COLO668 (cell line): ENCODE data around the gene CHTF8.

Experiments used
- DNase-seq: peaks from one replicate; lab custom pipeline; 2025; ENCODE audit not compliant: unreplicated experiment; lab: John Stamatoyannopoulos, UW

Gene CHTF8

DNA sequence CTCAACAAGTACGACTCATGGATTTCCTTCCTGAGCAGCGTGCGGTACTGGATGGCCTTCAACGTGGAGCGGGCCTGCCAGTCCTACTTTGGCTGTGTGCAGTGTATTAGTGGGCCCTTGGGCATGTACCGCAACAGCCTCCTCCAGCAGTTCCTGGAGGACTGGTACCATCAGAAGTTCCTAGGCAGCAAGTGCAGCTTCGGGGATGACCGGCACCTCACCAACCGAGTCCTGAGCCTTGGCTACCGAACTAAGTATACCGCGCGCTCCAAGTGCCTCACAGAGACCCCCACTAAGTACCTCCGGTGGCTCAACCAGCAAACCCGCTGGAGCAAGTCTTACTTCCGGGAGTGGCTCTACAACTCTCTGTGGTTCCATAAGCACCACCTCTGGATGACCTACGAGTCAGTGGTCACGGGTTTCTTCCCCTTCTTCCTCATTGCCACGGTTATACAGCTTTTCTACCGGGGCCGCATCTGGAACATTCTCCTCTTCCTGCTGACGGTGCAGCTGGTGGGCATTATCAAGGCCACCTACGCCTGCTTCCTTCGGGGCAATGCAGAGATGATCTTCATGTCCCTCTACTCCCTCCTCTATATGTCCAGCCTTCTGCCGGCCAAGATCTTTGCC lies 17.9 kb downstream of the CHTF8 start:
- DNase-seq: no peak

DNA sequence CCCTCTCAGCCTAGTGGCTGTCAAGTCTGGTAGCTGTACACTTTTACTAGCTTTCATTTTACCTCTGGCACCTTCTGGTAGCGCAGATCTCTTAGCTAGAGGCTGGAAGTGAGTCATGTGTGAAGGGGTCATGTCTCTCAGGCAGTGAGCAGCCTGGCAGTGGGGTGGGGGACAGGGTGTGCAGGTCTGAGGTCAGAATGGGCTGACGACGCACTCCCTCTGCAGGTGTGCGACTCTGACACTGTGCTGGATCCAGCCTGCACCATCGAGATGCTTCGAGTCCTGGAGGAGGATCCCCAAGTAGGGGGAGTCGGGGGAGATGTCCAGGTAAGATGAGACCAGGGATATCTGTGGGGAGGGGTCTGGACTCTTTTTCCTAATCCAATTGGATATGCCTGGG lies 19.2 kb downstream of the CHTF8 start:
- no peak for DNase-seq

DNA sequence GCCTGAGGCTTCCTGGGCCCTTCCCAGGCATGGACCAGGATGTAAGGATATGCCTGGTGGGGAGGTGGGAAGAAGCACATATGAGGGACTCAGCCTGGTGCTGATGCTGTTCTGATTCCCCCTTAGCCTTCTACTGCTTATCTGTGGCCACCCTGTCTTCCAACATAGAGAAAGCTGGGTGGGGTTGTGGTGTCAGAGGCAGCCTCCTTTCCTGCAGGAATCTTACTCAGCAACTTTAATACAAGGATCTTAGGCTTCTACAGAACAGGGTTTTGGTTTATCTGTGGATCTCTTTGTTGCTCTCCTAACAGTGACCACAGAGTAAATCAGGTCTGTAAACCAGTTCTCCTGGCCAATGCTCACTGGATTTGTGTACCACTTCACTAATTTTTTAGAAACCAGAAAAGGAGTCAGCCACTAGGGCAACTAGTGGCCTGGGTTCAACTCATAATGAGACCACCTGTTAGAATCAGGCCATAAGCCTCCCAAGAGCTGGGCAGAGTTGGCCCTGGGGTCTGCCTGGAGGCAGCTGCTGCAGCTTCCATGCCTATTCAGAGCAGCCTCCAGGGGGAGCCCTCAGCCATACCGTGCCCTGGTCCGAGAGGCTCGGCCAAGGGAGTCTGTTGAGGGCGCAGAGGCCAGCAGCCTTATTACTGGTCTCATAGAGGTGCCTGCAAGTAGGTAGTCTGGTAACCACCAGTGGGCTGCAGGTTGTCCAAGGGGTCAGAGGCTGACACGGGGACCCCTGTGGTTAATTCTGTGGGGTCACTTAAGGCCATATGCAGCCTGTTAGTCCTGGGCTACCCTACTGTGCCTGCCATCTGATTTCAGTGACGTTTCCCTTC lies 19.9 kb downstream of the CHTF8 start:
- peak; percentile 60 for DNase-seq

DNA sequence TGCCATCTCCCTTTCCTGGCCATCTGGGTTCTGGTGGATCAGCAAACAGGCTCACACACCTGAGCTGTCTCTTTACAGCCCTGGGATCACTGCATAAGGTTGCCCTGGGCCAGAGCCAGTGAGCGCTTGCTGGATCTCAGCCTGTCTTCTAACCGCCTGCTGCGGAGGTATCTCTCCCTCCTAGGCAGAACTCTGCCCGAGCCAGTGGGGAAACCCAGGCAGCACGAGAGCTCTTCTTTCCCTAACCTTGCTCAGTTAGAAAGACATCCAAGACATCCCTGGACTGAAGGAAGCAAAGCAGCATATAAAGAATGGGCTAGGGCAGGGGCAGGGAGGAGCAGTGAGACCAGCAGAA lies 20.5 kb downstream of the CHTF8 start:
- no peak for DNase-seq

DNA sequence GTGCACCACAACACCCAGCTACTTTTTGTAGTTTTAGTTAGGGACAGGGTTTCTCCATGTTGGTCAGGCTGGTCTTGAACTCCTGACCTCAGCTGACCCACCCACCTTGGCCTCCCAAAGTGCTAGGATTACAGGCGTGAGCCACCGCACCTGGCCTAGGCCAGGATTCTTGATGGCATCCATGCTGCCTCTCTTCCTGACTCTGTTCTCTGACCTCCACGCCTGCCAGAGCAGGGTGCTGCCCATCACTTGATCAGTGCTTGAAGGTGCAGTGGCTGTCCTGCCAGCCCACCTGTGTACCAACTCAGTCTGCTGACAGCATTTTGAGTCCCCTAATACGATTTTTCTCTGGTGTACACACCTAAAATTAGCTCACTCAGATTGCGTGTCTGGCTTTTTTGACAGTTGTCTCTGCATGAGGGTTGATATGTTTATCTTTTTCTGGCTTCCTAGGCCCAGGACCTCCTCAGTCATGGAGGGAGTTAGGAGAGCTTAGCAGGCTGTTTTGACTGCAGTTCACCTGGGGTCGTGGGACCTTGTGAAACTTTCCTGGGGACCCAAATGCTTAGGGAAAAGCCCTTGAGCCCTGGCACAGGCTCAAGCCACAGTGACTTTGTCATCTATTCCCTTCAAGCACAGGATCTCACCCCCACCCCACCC lies 21.0 kb downstream of the CHTF8 start:
- DNase-seq: no peak

DNA sequence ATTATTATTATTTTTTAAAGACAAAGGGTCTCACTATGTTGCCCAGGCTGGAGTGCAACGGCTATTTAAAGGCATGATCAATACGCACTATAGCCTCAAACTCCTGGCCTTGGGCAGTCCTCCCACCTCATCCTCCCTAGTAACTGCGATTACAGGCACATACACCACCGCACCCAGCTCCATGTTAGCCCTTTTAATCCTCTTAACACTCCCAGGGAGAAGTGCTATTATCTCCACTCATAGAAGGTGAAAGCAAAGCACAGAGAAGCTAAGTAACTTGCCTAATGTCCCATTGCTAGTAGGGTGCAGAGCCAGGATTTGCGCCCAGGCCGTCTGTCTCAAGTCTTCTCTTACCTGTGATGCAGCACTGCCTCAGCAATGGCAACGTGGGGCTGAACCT lies 22.0 kb downstream of the CHTF8 start:
- DNase-seq: no peak

DNA sequence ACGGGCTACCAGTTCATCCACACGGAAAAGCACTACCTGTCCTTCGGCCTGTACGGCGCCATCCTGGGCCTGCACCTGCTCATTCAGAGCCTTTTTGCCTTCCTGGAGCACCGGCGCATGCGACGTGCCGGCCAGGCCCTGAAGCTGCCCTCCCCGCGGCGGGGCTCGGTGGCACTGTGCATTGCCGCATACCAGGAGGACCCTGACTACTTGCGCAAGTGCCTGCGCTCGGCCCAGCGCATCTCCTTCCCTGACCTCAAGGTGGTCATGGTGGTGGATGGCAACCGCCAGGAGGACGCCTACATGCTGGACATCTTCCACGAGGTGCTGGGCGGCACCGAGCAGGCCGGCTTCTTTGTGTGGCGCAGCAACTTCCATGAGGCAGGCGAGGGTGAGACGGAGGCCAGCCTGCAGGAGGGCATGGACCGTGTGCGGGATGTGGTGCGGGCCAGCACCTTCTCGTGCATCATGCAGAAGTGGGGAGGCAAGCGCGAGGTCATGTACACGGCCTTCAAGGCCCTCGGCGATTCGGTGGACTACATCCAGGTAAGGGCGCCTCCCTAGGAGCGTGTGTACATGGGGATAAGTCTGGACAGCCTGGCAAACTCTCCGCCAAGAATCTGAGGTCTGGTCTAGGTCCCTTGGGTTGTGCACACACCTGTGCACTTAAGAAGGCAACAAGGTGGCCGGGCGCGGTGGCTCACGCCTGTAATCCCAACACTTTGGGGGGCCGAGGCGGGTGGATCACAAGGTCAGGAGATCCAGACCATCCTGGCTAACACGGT lies 22.7 kb downstream of the CHTF8 start:
- DNase-seq: no peak

DNA sequence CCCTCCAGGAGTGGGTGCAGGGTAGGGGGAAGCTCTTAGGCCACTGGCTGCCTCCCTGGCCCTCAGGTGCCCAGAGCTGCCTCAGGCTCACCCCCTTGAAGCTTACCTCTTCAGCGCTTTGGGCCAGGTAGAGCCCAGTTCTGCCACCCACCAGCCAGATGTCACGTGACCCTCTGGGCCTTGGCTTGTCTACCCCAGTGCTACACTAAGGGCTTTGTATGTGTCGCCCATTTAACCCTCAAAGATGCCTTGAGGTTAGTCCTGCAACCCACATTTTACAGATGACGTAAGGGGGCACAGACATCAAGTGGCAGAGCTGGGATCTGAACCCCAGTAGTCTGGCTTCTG lies 23.5 kb downstream of the CHTF8 start:
- no peak for DNase-seq

DNA sequence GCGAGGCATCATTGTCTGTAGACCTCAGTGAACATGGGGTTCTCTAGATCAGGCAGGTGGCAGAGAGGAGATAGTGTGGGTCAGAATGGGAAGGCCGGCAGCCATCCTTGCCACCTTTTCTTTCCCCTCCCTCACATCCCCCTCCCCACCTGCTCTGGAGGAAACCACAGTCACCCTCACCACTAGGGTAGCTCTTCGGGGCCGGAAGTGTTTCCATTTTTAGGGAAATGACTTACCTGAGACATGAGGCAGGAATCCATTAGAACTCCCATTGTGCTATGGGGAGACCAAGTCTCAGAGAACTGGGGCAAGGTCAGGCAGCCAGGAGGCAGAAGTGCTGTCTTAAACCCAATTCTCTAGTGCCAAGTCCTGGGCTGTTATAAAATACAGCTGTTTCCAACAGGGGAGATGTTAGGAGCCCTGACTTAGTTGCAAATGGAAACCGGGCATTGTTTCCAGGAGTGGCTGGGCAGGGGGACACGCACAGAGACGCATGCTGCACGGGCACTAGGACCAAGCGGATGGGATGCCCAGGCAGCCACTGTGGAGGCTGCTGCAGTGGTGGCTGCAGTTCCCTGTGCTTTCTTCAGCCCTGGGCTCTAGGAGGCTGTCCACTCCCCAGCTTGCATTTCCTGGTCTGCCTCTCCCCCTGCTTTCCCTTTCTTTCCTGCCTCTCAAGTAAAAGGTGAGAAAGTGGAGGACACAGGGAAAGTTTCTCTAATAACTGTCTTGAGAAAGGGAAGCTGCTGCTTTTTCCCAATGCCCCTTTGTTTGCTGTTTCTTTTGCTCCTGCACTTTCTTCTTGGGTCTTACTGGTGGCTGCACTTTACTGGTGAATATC lies 24.1 kb downstream of the CHTF8 start:
- no peak for DNase-seq

DNA sequence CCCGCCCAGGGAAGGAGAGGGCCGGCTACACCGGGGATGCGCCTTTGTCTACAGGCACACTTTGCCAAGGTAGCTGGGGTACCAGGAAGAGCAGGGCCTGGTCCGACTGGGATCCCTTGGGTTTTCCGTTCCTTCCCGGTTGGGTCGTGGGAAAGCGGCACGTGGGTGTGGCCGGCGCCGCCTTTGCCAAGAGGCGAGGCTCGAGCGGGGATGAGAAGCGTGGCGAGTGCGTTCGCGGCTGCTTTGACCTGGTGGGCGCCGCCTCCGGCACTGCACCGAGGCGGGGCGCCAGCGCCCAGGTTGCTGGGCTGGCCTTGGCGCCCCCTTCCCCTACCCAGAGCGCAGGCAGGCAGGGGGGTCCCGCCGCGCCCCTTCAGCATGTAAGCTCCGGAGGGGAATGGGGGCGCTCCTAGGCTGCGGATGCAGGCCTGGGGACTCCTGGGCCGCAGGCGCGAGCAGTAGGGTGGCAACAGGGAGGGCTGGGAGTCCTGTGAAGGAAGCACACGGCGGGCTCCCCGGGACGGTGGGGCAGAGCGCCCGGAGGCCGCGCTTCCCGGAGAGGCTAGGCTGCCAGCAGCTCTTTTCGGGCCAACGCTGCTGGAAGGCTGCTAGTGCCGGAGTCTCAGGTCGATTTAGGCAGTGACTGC lies 24.9 kb downstream of the CHTF8 start:
- DNase-seq: no peak

DNA sequence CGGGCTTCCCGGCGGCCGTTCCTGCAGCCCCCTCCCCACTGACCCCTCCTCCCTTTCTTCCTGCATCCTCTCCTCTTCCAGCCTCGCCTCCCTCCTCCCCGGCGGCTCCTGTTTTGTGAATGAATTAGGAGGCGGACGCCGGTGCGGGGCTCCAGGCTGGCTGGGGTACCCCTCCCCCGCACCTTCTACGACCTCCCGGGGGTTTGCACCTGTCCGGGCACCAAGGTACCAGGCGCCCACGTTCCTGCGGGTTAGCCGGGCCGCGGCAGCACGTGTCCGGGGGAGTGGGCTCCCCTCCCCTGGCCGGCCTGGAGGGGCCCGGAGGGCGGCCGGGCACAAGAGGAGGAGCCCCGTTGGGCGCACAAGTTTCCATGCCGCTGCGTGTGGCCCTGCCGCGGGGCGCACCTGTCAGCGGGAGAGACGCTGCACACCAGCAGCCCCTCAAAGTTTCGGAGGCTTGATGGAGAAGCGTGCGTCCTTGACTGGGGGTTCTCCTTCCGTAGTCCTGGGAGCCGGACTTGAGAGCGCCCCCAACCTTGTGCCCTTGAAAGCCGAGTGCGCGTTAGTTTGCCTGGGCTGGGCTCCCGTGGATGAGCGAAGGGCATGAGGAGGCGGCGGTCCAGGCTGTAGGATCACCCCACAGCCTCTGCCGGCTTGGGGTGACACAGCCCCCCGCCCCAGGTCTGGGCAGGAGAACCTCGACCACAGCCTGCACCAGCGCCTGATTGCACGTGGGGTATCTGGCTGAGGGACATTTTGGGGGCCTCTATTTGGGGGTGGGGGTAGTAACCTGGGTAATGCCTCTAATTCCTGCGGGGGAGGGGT lies 25.7 kb downstream of the CHTF8 start:
- DNase-seq: peak; percentile 19

DNA sequence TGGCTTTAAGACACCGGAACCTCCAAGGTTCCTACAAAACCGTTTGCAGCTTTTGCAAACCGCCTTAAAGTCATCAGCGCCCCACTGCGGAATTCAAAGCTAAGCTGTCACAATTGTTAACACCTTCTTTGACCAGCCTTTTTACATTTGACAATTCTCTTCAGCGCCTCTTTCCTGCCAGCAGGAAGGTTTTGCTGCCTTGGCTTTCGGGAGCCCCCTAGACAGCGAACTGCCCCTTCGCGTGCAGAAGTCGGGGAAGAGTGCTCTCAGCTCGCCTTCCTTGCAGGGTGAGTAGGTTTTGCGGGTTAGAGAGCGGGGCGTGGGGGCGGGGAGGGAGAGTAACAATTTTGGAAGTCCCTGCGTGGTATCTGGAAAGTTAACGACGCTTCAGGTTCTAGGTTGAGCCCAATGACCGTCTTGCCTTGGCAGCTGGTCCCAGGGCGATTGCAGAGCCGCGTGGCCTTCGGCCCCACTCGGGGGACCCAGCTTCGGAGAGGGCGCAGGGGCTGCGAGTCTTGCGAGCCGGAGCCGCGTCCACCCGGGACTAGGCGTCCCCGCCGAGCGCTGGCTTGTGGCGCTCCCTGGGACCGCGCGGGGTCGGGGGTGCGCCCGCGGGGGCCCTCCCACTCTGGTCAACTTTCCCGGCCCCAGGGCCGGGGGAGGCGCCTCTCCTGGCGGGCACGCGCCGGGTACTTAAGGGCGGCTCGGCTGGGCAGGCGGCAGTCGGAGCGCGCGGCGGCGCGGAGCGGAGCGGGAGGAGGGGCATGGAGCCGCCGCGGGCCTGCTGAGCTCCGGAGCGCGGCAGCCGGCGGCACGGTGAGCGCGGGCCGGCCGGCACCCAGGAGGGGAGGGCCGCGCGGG lies 26.7 kb downstream of the CHTF8 start, which contains the start of gene HAS3:
Gene HAS3 (plus strand): TSS at position 153 of the 861 bp plus-strand sequence. CDS start 3,743 bp downstream, outside the sequence.
- DNase-seq: peak; percentile 77

DNA sequence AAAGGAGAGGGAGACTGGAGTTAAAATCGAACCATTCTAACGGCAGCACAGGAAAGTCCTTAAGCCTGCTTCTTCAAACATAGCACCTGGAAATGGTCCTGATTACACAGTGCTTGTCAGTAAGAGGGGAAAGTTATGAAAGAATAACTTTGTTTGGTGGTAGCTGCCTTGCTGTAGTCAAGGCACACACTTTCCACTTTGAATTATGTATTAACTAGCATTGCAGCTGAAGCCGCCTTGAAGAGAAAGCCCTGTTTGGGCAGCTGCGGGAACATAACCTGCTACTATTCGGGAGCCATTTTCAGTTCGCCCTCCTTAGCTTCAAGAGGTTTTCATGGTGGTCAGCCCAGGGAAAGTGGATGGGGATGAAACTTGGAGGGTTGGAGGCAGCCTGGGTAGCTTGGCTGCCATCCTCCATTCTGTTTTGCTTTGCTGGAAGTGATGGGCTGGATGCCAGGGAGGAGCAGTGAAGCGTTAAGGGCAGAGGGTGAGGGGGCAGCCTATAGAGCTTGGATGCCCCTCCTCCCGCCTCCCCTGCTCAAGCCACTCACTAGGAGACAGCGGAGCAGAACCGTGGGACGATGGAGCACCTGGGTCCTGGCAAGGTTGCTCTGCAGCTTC lies 32.2 kb downstream of the CHTF8 start:
- peak; percentile 36 for DNase-seq

DNA sequence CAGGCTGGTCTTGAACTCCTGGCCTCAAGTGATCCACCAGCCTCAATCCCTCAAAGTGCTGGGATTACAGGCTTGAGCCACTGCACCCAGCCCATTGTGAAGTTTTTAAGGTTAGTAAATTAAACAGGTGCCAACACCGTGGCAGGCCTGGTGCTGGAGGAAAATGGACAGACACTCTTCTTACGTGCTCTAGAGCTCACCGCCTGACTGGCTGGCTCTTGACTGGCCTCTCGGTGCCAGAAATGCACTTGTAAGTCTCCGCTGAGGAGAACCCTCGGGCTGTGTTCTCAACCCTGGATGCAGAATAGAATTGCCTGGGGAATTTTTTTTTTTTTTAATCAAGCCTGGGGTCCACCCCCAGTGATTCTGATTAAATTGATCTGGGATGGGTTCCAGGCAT lies 37.2 kb downstream of the CHTF8 start:
- DNase-seq: no peak

DNA sequence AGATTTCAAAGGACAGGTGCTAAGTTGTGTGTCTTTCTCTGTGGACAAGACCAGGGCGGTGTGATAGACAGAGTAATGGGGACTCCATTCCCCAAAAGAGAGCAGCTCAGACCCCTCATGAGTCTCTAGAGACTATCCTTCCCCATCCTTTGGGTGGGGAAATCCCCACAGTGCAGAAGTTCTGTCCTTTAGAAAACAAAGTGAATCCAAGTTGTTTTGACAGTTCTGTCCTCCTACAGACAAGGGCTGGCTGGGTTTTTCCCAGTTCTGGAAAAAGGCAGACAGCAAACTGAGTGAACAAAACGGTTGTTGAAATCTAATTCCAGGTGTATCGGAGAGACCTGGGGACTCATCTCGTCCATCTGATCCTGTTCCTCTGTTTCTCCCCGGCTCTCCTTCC lies 37.9 kb downstream of the CHTF8 start:
- no peak for DNase-seq

DNA sequence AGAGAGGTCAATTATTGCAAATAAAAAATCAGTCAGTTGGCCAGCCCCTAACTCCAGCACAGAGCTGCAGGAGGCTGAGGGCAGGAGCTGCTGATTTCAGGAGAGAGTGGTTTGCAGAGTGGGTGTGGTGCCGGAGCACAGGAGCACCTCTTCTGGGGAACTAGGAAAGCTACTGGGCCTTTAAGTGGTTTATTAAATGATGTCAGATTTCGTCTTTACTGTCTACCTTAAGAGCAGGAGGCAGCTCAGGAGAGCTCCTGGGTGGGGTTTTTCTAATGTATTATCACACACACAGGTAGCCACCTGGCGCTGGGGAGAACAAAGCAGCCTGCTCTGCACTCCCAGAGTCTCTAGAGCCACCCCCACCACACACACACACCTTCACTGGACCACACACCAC lies 38.4 kb downstream of the CHTF8 start:
- DNase-seq: peak; percentile 29

DNA sequence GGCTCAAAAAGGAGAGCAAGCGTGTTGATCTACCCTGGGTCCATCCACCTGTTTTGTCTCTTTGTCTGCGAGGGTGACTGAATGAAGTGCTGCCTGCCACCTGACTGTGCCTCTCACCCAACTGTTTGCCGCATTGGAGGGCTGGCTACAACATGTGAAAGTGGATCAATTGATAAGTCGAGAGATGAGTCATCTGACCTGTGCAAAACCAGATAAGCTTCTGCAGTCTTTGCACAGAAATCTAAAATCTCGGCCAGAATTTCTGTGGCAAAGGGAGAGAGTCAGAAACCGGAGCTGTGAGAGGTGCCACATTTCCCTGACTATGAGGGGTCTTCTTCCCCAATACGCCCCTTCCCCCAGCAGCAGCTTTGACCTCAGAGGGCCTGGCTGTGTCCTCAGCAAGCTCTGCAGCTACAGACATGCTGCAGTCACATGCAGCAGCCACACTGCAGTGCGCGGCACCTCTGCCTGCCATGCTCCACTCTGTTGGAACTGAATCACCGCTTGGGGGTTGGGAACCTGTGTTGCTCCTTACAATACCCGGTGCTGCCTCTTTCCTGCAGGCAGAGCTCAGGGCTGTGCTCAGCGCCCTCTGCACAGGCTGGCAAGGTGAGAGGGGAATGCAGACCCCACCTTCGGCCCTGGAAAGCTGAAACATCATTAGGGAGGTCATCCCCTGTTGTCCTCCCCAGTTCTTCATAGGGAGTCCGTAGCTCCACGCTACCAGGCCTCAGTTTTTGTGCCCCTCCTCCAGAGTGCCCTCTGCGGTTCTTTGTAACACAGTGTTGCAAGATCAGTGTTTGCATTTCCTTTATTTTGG lies 43.1 kb downstream of the CHTF8 start:
- DNase-seq: no peak
